Endothelial cell of umbilical vein (primary cell): ENCODE measurements around the gene SERGEF. TPM values are rescaled to one million over a fixed set of nuclear protein-coding genes. Genes with fewer than 3 reads are reported as not detected.

Experiments used
- BruUV-seq: library from RNA; stranded (reverse); fragments of 400-500 nt; replicated peaks from 2 replicates; lab custom pipeline; 2021; lab: Mats Ljungman, UMichigan
- CTCF ChIA-PET: fragments of 300-600, 350-600 bp; sonication (Branson Sonifier 250); formaldehyde crosslinking; loops from one replicate; lab custom pipeline; 2021; ENCODE audit warnings: antibody characterized with exemption, inconsistent platforms; lab: Charles Lee
- POLR2A ChIA-PET: fragments of 300-600, 350-600 bp; sonication (Branson Sonifier 250); formaldehyde crosslinking; loops from one replicate; lab custom pipeline; 2021; ENCODE audit warnings: antibody characterized with exemption, inconsistent platforms; lab: Charles Lee
- DNase-seq: peaks from one replicate; pipeline ENCODE4 v3.0.0-alpha.2; 2011; ENCODE audit warnings: low read depth, low spot score
- FAIRE-seq: peaks from 2 replicates; lab custom pipeline; 2011; peaks lifted over from hg19 to GRCh38; lab: Jason Lieb, UNC
- H2AFZ ChIP-seq: 2 replicates; pipeline ENCODE4 v1.6.0; 2012; ENCODE audit warnings: low read depth, low read length, control low read depth, inconsistent platforms
- H3K27ac ChIP-seq: 2 replicates; pipeline ENCODE4 v1.5.1; 2011; ENCODE audit warnings: low read depth, mild to moderate bottlenecking, control low read depth, low read length, moderate library complexity; ENCODE audit not compliant: insufficient read depth
- H3K27me3 ChIP-seq, 2 experiments: 2 replicates each; pipeline versions ENCODE4 v1.6.0 to v1.6.1; 2011; ENCODE audit warnings: low read length in 2 of 2, mixed read lengths in 1 of 2; ENCODE audit not compliant: control insufficient read depth in 2 of 2, insufficient read depth in 2 of 2
- H3K36me3 ChIP-seq, 2 experiments: 2 replicates in 1 of 2; 3 replicates in 1 of 2; pipeline ENCODE4 v1.5.1; 2011; ENCODE audit warnings: low read length in 2 of 2, mild to moderate bottlenecking in 1 of 2, moderate library complexity in 1 of 2; ENCODE audit not compliant: control insufficient read depth in 2 of 2, insufficient read depth in 2 of 2; ENCODE audit errors: extremely low read depth in 1 of 2
- H3K4me1 ChIP-seq: 3 replicates; pipeline ENCODE4 v1.5.1; 2011; ENCODE audit warnings: mild to moderate bottlenecking, low read length; ENCODE audit not compliant: control insufficient read depth, insufficient read depth; ENCODE audit errors: extremely low read depth
- H3K4me2 ChIP-seq: 2 replicates; pipeline ENCODE4 v1.6.1; 2011; ENCODE audit warnings: low read length, control low read depth, mixed read lengths; ENCODE audit not compliant: insufficient read depth
- H3K4me3 ChIP-seq, 3 experiments: fragments of 200-600 bp in 1 of 3; sonication (generic), shearing (Covaris generic) in 1 of 3; replicated peaks in 1 of 3; 2 replicates each; pipeline ENCODE4 v1.5.1; 2011 to 2016; ENCODE audit warnings: control low read depth in 3 of 3, low read length in 3 of 3, mild to moderate bottlenecking in 2 of 3, inconsistent platforms in 1 of 3, low read depth in 1 of 3, moderate library complexity in 1 of 3; ENCODE audit not compliant: insufficient read depth in 1 of 3
- H3K79me2 ChIP-seq: 2 replicates; pipeline ENCODE4 v1.6.0; 2012; ENCODE audit warnings: low read length, inconsistent platforms; ENCODE audit not compliant: control insufficient read depth, insufficient read depth
- H3K9ac ChIP-seq: replicated peaks from 2 replicates; pipeline ENCODE3; 2011; ENCODE audit warnings: low read length, control low read depth; ENCODE audit not compliant: insufficient read depth; ENCODE audit errors: extremely low read depth
- H3K9me1 ChIP-seq: replicated peaks from 3 replicates; pipeline ENCODE4 v1.6.0; 2011; ENCODE audit warnings: mild to moderate bottlenecking, low read length; ENCODE audit not compliant: control insufficient read depth, insufficient read depth; ENCODE audit errors: extremely low read depth
- H3K9me3 ChIP-seq: replicated peaks from 2 replicates; pipeline ENCODE4 v1.5.1; 2012; ENCODE audit warnings: low read length, inconsistent platforms; ENCODE audit not compliant: control insufficient read depth, insufficient read depth
- H4K20me1 ChIP-seq: replicated peaks from 2 replicates; pipeline ENCODE3; 2011; ENCODE audit warnings: mild to moderate bottlenecking, low read length; ENCODE audit not compliant: control insufficient read depth, insufficient read depth; ENCODE audit errors: extremely low read depth
- EZH2 ChIP-seq: IDR thresholded peaks from 2 replicates; pipeline ENCODE4 v1.6.1; 2012; ENCODE audit warnings: borderline replicate concordance, low read depth, mild to moderate bottlenecking, moderate library complexity, low read length, inconsistent platforms; ENCODE audit not compliant: severe bottlenecking
- GATA2 ChIP-seq: IDR thresholded peaks from 2 replicates; pipeline ENCODE4 v1.7.0; 2011; ENCODE audit warnings: low read depth, mild to moderate bottlenecking, moderate library complexity, mixed read lengths, low read length; ENCODE audit not compliant: insufficient read length, insufficient read depth
- MAX ChIP-seq: IDR thresholded peaks from 2 replicates; pipeline ENCODE4 v1.6.1; 2011; ENCODE audit not compliant: insufficient read depth, insufficient read length
- POLR2A ChIP-seq: IDR thresholded peaks from 2 replicates; pipeline ENCODE4 v1.6.1; 2012; ENCODE audit warnings: low read depth, mild to moderate bottlenecking, control low read depth, low read length
- POLR2AphosphoS5 ChIP-seq: IDR thresholded peaks from 2 replicates; pipeline ENCODE4 v1.6.1; 2012; ENCODE audit warnings: low read depth, mild to moderate bottlenecking, control low read depth, low read length, moderate library complexity; ENCODE audit not compliant: insufficient read depth
- dilution Hi-C: fragments of 300-500 bp; cut with MboI; formaldehyde crosslinking; loops from one replicate; pipeline ENCODE4 v1.15.0; 2019; ENCODE audit warnings: low sequenced_read_pairs; ENCODE audit not compliant: extremely low pct_ligation_motif_present
- intact Hi-C: fragments of 100-400 bp; cut with micrococcal nuclease; formaldehyde crosslinking; loops from one replicate; pipeline ENCODE4 v1.10.0; 2022
- polyA plus RNA-seq, 4 experiments: library from polyadenylated mRNA; depleted of rRNA in 3 of 4; stranded (reverse) in 3 of 4; unstranded in 1 of 4; fragments of >200 nt; gene quantifications; 2 replicates each; pipeline versions ENCODE4 v1.2.1 to v1.2.3, GENCODE V29; 2011 to 2012; ENCODE audit warnings: missing spikeins in 1 of 4
- total RNA-seq: library from RNA; stranded (reverse); gene quantifications from 2 replicates; pipeline ENCODE4 v1.2.3, GENCODE V29; 2021

Gene SERGEF
- total and polyA plus RNA-seq, 2 donors (not counting 3 experiments of a cell fraction or from before 2014, with no cell fraction given) = 8.7 to 16.7 TPM

DNA sequence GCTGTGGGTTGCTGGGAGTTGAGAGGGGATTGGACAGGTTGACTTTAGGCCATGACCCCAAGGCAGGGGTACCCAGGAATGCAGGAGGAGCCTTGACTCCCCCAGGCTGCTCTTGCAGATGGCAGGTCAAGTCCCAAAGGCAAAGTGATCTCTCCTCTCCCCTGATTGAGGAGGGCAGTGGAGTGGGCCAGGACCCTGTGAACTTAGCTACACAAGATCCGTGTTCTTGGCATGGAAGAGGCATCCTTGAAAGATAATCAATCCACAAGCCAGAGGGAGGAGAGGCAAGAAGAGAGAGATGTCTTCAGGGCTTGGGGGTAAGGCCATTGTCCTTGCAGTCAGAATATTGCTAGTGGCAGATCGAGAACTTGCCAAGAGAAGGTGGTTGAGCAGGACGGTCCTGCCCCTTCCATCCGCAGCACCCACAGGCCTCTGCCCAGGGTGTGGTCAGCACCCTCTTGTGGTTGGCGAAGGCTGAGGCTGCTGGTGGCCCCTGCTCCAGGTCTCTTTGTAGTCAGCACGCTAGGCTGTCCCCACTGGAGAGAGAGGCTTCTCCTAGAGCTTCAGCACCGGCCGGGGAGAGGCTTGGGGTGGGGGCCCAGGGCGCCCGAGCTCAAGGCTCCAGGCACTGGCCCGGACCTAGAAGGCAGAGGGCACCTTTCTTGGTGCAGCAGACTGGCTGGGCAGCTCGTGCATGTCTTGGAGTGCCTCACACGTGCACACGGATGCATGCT lies 232.8 kb downstream of the SERGEF start:
- TF ChIP-seq EZH2 (no peak), MAX (no peak), GATA2 (no peak), POLR2A (no peak), POLR2AphosphoS5 (no peak)
- Histone ChIP-seq H3K79me2 (no peaks in the 10 kb centered on the region), H3K4me3 (no peak overlapping the region), H2AFZ (no peak overlapping the region), H4K20me1 (no peaks in the 10 kb centered on the region), H3K36me3 (no peaks in the 10 kb centered on the region), H3K4me2 (no peak overlapping the region), H3K9ac (no peak overlapping the region), H3K9me3 (no peaks in the 10 kb centered on the region), H3K4me1 (no peaks in the 10 kb centered on the region), H3K9me1 (no peaks in the 10 kb centered on the region), H3K27ac (no peak overlapping the region), H3K27me3 (no peaks in the 10 kb centered on the region)
- no peak for DNase-seq
- dilution Hi-C loops (no loop called here), intact Hi-C loops (no loop called here)
- POLR2A ChIA-PET = no interaction called here
- CTCF ChIA-PET = interaction anchor here (1.3 kb wide), 1 partner anchor 13 kb away, joined by 4 read pairs; no protein-coding TSS in a partner anchor
- BruUV-seq = no TSS peak
- no peak for FAIRE-seq
